ENCODE data around the gene RPLP2.

GRCh38 chr11:843086-843734, 33.4 kb downstream of the RPLP2 start:
- no peak; the same call in 1 of the 2 replicates for TF ChIP-seq CTCF (conservative IDR thresholded peaks at IDR 0.05)
- TF ChIP-seq ZFX (IDR thresholded peaks at IDR 0.05), result no peak

Measured in C4-2B (cell line).